Measurements from ENCODE around the gene PATL1.

DNA sequence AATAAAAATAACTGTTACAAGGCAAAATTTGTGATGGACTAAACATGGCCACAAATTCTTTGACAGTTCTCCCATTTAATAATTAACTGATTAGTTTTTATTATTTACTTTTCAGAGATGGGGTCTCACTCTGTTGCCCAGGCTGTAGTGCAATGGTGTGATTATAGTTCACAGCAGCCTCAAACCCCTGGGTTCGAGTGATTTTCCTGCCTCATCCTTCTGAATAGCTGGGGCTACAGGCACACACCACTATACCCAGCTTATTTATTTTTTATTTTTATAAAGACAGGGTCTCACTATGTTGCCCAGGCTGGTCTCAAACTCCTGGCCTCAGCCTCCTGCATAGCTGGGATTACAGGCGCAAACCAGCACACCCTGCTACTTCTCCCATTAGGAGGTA lies 4.5 kb upstream of the PATL1 start:
- TF ChIP-seq, protein P1, sequence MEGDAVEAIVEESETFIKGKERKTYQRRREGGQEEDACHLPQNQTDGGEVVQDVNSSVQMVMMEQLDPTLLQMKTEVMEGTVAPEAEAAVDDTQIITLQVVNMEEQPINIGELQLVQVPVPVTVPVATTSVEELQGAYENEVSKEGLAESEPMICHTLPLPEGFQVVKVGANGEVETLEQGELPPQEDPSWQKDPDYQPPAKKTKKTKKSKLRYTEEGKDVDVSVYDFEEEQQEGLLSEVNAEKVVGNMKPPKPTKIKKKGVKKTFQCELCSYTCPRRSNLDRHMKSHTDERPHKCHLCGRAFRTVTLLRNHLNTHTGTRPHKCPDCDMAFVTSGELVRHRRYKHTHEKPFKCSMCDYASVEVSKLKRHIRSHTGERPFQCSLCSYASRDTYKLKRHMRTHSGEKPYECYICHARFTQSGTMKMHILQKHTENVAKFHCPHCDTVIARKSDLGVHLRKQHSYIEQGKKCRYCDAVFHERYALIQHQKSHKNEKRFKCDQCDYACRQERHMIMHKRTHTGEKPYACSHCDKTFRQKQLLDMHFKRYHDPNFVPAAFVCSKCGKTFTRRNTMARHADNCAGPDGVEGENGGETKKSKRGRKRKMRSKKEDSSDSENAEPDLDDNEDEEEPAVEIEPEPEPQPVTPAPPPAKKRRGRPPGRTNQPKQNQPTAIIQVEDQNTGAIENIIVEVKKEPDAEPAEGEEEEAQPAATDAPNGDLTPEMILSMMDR (IDR thresholded peaks at IDR 0.05), result no peak
- TF ChIP-seq POLR2A (IDR thresholded peaks at IDR 0.05), result no peak
